GM19351 (cell line): ENCODE data around the gene RPLP2.

ENCODE experiments used
- ATAC-seq: cut with Tn5 transposase; IDR thresholded peaks from one replicate; pipeline ENCODE4 v1.9.1; 2021; ENCODE audit warnings: mild to moderate bottlenecking, moderate library complexity; ENCODE audit not compliant: unreplicated experiment

RPLP2 gene

GRCh38 chr11:833114-833791, 23.5 kb downstream of the RPLP2 start:
- ATAC-seq: peak; percentile 25

- no peak for ATAC-seq
These were observed 24.1 kb downstream of the RPLP2 start for GRCh38 chr11:833849-834311.

GRCh38 chr11:834371-835316, 24.9 kb downstream of the RPLP2 start:
- no peak for ATAC-seq

- no peak for ATAC-seq
These were observed 26.5 kb downstream of the RPLP2 start for GRCh38 chr11:836274-836673.

GRCh38 chr11:836700-837099, 26.9 kb downstream of the RPLP2 start:
- ATAC-seq: no peak

GRCh38 chr11:837189-837989, 27.6 kb downstream of the RPLP2 start:
- no peak for ATAC-seq

- no peak for ATAC-seq
These were observed 28.2 kb downstream of the RPLP2 start for GRCh38 chr11:837990-838307.

- ATAC-seq: no peak
These were observed 28.9 kb downstream of the RPLP2 start for GRCh38 chr11:838441-839279.

GRCh38 chr11:839280-839623, 29.5 kb downstream of the RPLP2 start:
- no peak for ATAC-seq

- no peak for ATAC-seq
These were observed 30.3 kb downstream of the RPLP2 start for GRCh38 chr11:839875-840617.

GRCh38 chr11:841981-842369, 32.2 kb downstream of the RPLP2 start:
- peak; percentile 36 for ATAC-seq

- ATAC-seq: peak; percentile 68
These were observed 32.7 kb downstream of the RPLP2 start, which contains the start of the genes POLR2L and TSPAN4 for GRCh38 chr11:842370-843002. POLR2L (minus strand) TSS chr11:842529; CDS start chr11:842508, 21 bp downstream. TSPAN4 (plus strand) TSS chr11:842852; CDS start chr11:850305, 7,453 bp downstream.

GRCh38 chr11:843086-843734, 33.4 kb downstream of the RPLP2 start:
- ATAC-seq: peak; percentile 8

- ATAC-seq: no peak
These were observed 34.3 kb downstream of the RPLP2 start for GRCh38 chr11:843818-844692.

- ATAC-seq: no peak
These were observed 35.2 kb downstream of the RPLP2 start for GRCh38 chr11:844693-845644.

- ATAC-seq: no peak
These were observed 36.2 kb downstream of the RPLP2 start for GRCh38 chr11:845872-846495.
